ENCODE data around the gene HFM1. TPM values are rescaled to one million over a fixed set of nuclear protein-coding genes. Genes with fewer than 3 reads are reported as not detected.
"Not testable (repeated sequence)": the region's sequence is repeated elsewhere in the genome, so short reads cannot be mapped to it uniquely, and the experiment has no call there.

HFM1 gene
- total and polyA plus RNA-seq, 4 donors: 1.2 to 3.0 TPM; not detected in 2

- intact Hi-C loops (cut with DNase I): no loop called here
- no peaks in the 10 kb centered on the region for H3K4me1 ChIP-seq (ENCODE audit: control insufficient read depth in 1 of 2, insufficient read depth in 2 of 2, low read length in 2 of 2)
- WGBS, 2 donors: 57 to 62% methylated on average over 13 of the region's 13 CpGs
- no peak overlapping the region for H3K27ac ChIP-seq (ENCODE audit: low read depth in 1 of 2, low read length in 2 of 2)
- DNase-seq (no peak), ATAC-seq (ENCODE audit: low FRiP score) (no peak)
- no peaks in the 10 kb centered on the region for H3K36me3 ChIP-seq (ENCODE audit: control insufficient read depth in 1 of 2, insufficient read depth in 2 of 2, low read length in 1 of 2)
- no peaks in the 10 kb centered on the region for H3K27me3 ChIP-seq (ENCODE audit: control insufficient read depth in 1 of 2, insufficient read depth in 2 of 2, low read length in 1 of 2)
- no peaks in the 10 kb centered on the region for H3K9me3 ChIP-seq (ENCODE audit: control insufficient read depth, low read length)
- no peak overlapping the region for H3K4me3 ChIP-seq (ENCODE audit: low read length in 2 of 2)
These were observed 23.7 kb upstream of the HFM1 start for GRCh38 chr1:91428182-91428798.

- Histone ChIP-seq H3K27me3 (ENCODE audit: control insufficient read depth in 1 of 2, insufficient read depth in 2 of 2, low read length in 1 of 2) (no peaks in the 10 kb centered on the region), H3K27ac (ENCODE audit: low read depth in 1 of 2, low read length in 2 of 2) (no peak overlapping the region), H3K36me3 (ENCODE audit: control insufficient read depth in 1 of 2, insufficient read depth in 2 of 2, low read length in 1 of 2) (no peaks in the 10 kb centered on the region), H3K4me1 (ENCODE audit: control insufficient read depth in 1 of 2, insufficient read depth in 2 of 2, low read length in 2 of 2) (no peaks in the 10 kb centered on the region), H3K4me3 (ENCODE audit: low read length in 2 of 2) (no peak overlapping the region), H3K9me3 (ENCODE audit: control insufficient read depth, low read length) (no peaks in the 10 kb centered on the region)
- intact Hi-C loops (cut with DNase I): no loop called here
- no peak for ATAC-seq (ENCODE audit: low FRiP score)
- DNase-seq: no peak
- WGBS, 2 donors: 64 to 70% methylated on average over 11 to 13 of the region's 13 CpGs
These were observed 23.1 kb upstream of the HFM1 start for GRCh38 chr1:91427741-91428140.

GRCh38 chr1:91422523-91422922 is 17.9 kb upstream of the HFM1 start:
- H3K4me3 ChIP-seq (ENCODE audit: low read length in 2 of 2); H3K27me3 ChIP-seq (ENCODE audit: control insufficient read depth in 1 of 2, insufficient read depth in 2 of 2, low read length in 1 of 2); H3K36me3 ChIP-seq (ENCODE audit: control insufficient read depth in 1 of 2, insufficient read depth in 2 of 2, low read length in 1 of 2); H3K4me1 ChIP-seq (ENCODE audit: control insufficient read depth in 1 of 2, insufficient read depth in 2 of 2, low read length in 2 of 2); ATAC-seq (ENCODE audit: low FRiP score); H3K9me3 ChIP-seq (ENCODE audit: control insufficient read depth, low read length); DNase-seq; intact Hi-C loops (cut with DNase I); H3K27ac ChIP-seq (ENCODE audit: low read depth in 1 of 2, low read length in 2 of 2): not testable (repeated sequence)
- 89 to 93% methylated on average over 4 of the region's 4 CpGs for WGBS, 2 donors

GRCh38 chr1:91412371-91412770 is 7.7 kb upstream of the HFM1 start:
- Histone ChIP-seq H3K4me1 (ENCODE audit: control insufficient read depth in 1 of 2, insufficient read depth in 2 of 2, low read length in 2 of 2) (no peaks in the 10 kb centered on the region), H3K9me3 (ENCODE audit: control insufficient read depth, low read length) (no peaks in the 10 kb centered on the region), H3K27me3 (ENCODE audit: control insufficient read depth in 1 of 2, insufficient read depth in 2 of 2, low read length in 1 of 2) (peaks cover 0 to 1% of the 10 kb centered on the region in 2 donors), H3K27ac (ENCODE audit: low read depth in 1 of 2, low read length in 2 of 2) (no peak overlapping the region), H3K4me3 (ENCODE audit: low read length in 2 of 2) (no peak overlapping the region), H3K36me3 (ENCODE audit: control insufficient read depth in 1 of 2, insufficient read depth in 2 of 2, low read length in 1 of 2) (no peaks in the 10 kb centered on the region)
- intact Hi-C loops (cut with DNase I): no loop called here
- no peak for ATAC-seq (ENCODE audit: low FRiP score)
- DNase-seq: no peak

GRCh38 chr1:91406773-91407389 is 2.2 kb upstream of the HFM1 start:
- Histone ChIP-seq H3K9me3 (ENCODE audit: control insufficient read depth, low read length) (no peaks in the 10 kb centered on the region), H3K4me1 (ENCODE audit: control insufficient read depth in 1 of 2, insufficient read depth in 2 of 2, low read length in 2 of 2) (no peaks in the 10 kb centered on the region), H3K36me3 (ENCODE audit: control insufficient read depth in 1 of 2, insufficient read depth in 2 of 2, low read length in 1 of 2) (no peaks in the 10 kb centered on the region), H3K4me3 (ENCODE audit: low read length in 2 of 2) (no peak overlapping the region), H3K27me3 (ENCODE audit: control insufficient read depth in 1 of 2, insufficient read depth in 2 of 2, low read length in 1 of 2) (peaks cover 0 to 1% of the 10 kb centered on the region in 2 donors), H3K27ac (ENCODE audit: low read depth in 1 of 2, low read length in 2 of 2) (no peak overlapping the region)
- 50 to 53% methylated on average over 7 of the region's 7 CpGs for WGBS, 2 donors
- no peak for DNase-seq
- ATAC-seq (ENCODE audit: low FRiP score): no peak
- intact Hi-C loops (cut with DNase I): loop anchor here in 1 of 2 donors (10.0 kb wide), 1 partner anchor 122 kb away; no protein-coding TSS in a partner anchor

GRCh38 chr1:91402023-91402422 is 2.6 kb downstream of the HFM1 start:
- Histone ChIP-seq H3K9me3 (ENCODE audit: control insufficient read depth, low read length) (no peaks in the 10 kb centered on the region), H3K4me3 (ENCODE audit: low read length in 2 of 2) (no peak overlapping the region), H3K36me3 (ENCODE audit: control insufficient read depth in 1 of 2, insufficient read depth in 2 of 2, low read length in 1 of 2) (no peaks in the 10 kb centered on the region), H3K27me3 (ENCODE audit: control insufficient read depth in 1 of 2, insufficient read depth in 2 of 2, low read length in 1 of 2) (no peaks in the 10 kb centered on the region), H3K27ac (ENCODE audit: low read depth in 1 of 2, low read length in 2 of 2) (no peak overlapping the region), H3K4me1 (ENCODE audit: control insufficient read depth in 1 of 2, insufficient read depth in 2 of 2, low read length in 2 of 2) (no peaks in the 10 kb centered on the region)
- no peak for ATAC-seq (ENCODE audit: low FRiP score)
- no peak for DNase-seq
- intact Hi-C loops (cut with DNase I): loop anchor here in 1 of 2 donors (10.0 kb wide), 1 partner anchor 117 kb away; no protein-coding TSS in a partner anchor
- WGBS, 2 donors: 30 to 32% methylated on average over 3 of the region's 3 CpGs

GRCh38 chr1:91400133-91400725 is 4.4 kb downstream of the HFM1 start:
- Histone ChIP-seq H3K9me3 (ENCODE audit: control insufficient read depth, low read length) (no peaks in the 10 kb centered on the region), H3K27me3 (ENCODE audit: control insufficient read depth in 1 of 2, insufficient read depth in 2 of 2, low read length in 1 of 2) (no peaks in the 10 kb centered on the region), H3K36me3 (ENCODE audit: control insufficient read depth in 1 of 2, insufficient read depth in 2 of 2, low read length in 1 of 2) (no peaks in the 10 kb centered on the region), H3K4me1 (ENCODE audit: control insufficient read depth in 1 of 2, insufficient read depth in 2 of 2, low read length in 2 of 2) (no peaks in the 10 kb centered on the region), H3K27ac (ENCODE audit: low read depth in 1 of 2, low read length in 2 of 2) (no peak overlapping the region), H3K4me3 (ENCODE audit: low read length in 2 of 2) (no peak overlapping the region)
- 36 to 51% methylated on average over 6 of the region's 6 CpGs for whole genome bisulfite sequencing, 2 donors
- intact Hi-C loops (cut with DNase I): loop anchor here in 1 of 2 donors (10.0 kb wide), 1 partner anchor 115 kb away; no protein-coding TSS in a partner anchor
- ATAC-seq (ENCODE audit: low FRiP score): no peak
- DNase-seq: no peak

GRCh38 chr1:91398291-91398690 is 6.3 kb downstream of the HFM1 start:
- intact Hi-C loops (cut with DNase I): no loop called here
- no peak for DNase-seq
- ATAC-seq (ENCODE audit: low FRiP score): no peak
- H3K36me3 ChIP-seq (ENCODE audit: control insufficient read depth in 1 of 2, insufficient read depth in 2 of 2, low read length in 1 of 2): no peaks in the 10 kb centered on the region
- H3K4me1 ChIP-seq (ENCODE audit: control insufficient read depth in 1 of 2, insufficient read depth in 2 of 2, low read length in 2 of 2): no peaks in the 10 kb centered on the region
- H3K4me3 ChIP-seq (ENCODE audit: low read length in 2 of 2): no peak overlapping the region
- WGBS, 2 donors: 66 to 67% methylated on average over 1 of the region's 1 CpG
- no peak overlapping the region for H3K27ac ChIP-seq (ENCODE audit: low read depth in 1 of 2, low read length in 2 of 2)
- no peaks in the 10 kb centered on the region for H3K27me3 ChIP-seq (ENCODE audit: control insufficient read depth in 1 of 2, insufficient read depth in 2 of 2, low read length in 1 of 2)
- H3K9me3 ChIP-seq (ENCODE audit: control insufficient read depth, low read length): no peaks in the 10 kb centered on the region

- intact Hi-C loops (cut with DNase I): no loop called here
- ATAC-seq (ENCODE audit: low FRiP score): no peak
- H3K27me3 ChIP-seq (ENCODE audit: control insufficient read depth in 1 of 2, insufficient read depth in 2 of 2, low read length in 1 of 2): no peaks in the 10 kb centered on the region
- no peak overlapping the region for H3K27ac ChIP-seq (ENCODE audit: low read depth in 1 of 2, low read length in 2 of 2)
- no peak for DNase-seq
- H3K4me3 ChIP-seq (ENCODE audit: low read length in 2 of 2): no peak overlapping the region
- H3K9me3 ChIP-seq (ENCODE audit: control insufficient read depth, low read length): no peaks in the 10 kb centered on the region
- H3K4me1 ChIP-seq (ENCODE audit: control insufficient read depth in 1 of 2, insufficient read depth in 2 of 2, low read length in 2 of 2): no peaks in the 10 kb centered on the region
- no peaks in the 10 kb centered on the region for H3K36me3 ChIP-seq (ENCODE audit: control insufficient read depth in 1 of 2, insufficient read depth in 2 of 2, low read length in 1 of 2)
- WGBS, 2 donors: 69 to 71% methylated on average over 4 of the region's 4 CpGs
These were observed 7.0 kb downstream of the HFM1 start for GRCh38 chr1:91397605-91398004.
